OCI-LY7 (cell line): Measurements from ENCODE around the gene ZBTB32. TPM values are rescaled to one million over a fixed set of nuclear protein-coding genes. Genes with fewer than 3 reads are reported as not detected.

Source experiments
- BruUV-seq: library from RNA; stranded (reverse); fragments of 400-500 nt; replicated peaks from 2 replicates; lab custom pipeline; 2021; lab: Mats Ljungman, UMichigan
- CTCF ChIA-PET: fragments of 300-600 bp; sonication (Branson Sonifier 250); formaldehyde crosslinking; loops from one replicate; lab custom pipeline; 2022; ENCODE audit warnings: antibody characterized with exemption; ENCODE audit not compliant: unreplicated experiment; lab: Charles Lee
- POLR2A ChIA-PET: fragments of 300-600 bp; sonication (Branson Sonifier 250); formaldehyde crosslinking; loops from one replicate; lab custom pipeline; 2022; ENCODE audit warnings: antibody characterized with exemption; lab: Charles Lee
- DNase-seq: peaks from one replicate; pipeline ENCODE4 v3.0.0-alpha.2; 2015; ENCODE audit warnings: low spot score
- H2AFZ ChIP-seq: fragments of 200-600 bp; sonication (generic), shearing (Covaris generic); 2 replicates; pipeline ENCODE4 v1.6.1; 2014; ENCODE audit warnings: mild to moderate bottlenecking, antibody characterized with exemption, low read length, moderate library complexity
- H3K27ac ChIP-seq: fragments of 200-600 bp; sonication (generic); 2 replicates; pipeline ENCODE4 v1.5.1; 2014; ENCODE audit warnings: mixed run types, low read depth, mild to moderate bottlenecking, moderate library complexity, low read length, inconsistent platforms; ENCODE audit not compliant: poor library complexity, severe bottlenecking
- H3K36me3 ChIP-seq: fragments of 200-600 bp; sonication (generic); 2 replicates; pipeline ENCODE4 v1.6.1; 2014; ENCODE audit warnings: mild to moderate bottlenecking, antibody characterized with exemption, low read length, moderate library complexity, mixed read lengths; ENCODE audit not compliant: insufficient read depth
- H3K4me1 ChIP-seq: fragments of 200-600 bp; sonication (generic); 2 replicates; pipeline ENCODE4 v1.5.1; 2014; ENCODE audit warnings: mild to moderate bottlenecking, low read length; ENCODE audit not compliant: insufficient read depth, poor library complexity, severe bottlenecking
- H3K4me2 ChIP-seq: fragments of 200-600 bp; sonication (generic); 2 replicates; pipeline ENCODE4 v1.6.1; 2014; ENCODE audit warnings: mild to moderate bottlenecking, low read length
- H3K4me3 ChIP-seq: fragments of 200-600 bp; sonication (generic); 2 replicates; pipeline ENCODE4 v1.5.1; 2014; ENCODE audit warnings: mild to moderate bottlenecking, low read depth, low read length; ENCODE audit not compliant: poor library complexity, severe bottlenecking
- H3K79me2 ChIP-seq: fragments of 200-600 bp; sonication (generic); 2 replicates; pipeline ENCODE4 v1.6.1; 2016; ENCODE audit warnings: low read depth, mild to moderate bottlenecking, low read length, moderate library complexity, mixed read lengths; ENCODE audit not compliant: insufficient read depth
- H3K9me2 ChIP-seq: fragments of 200-600 bp; sonication (generic); 2 replicates; pipeline ENCODE4 v1.6.1; 2016; ENCODE audit warnings: mild to moderate bottlenecking, low read length, mixed read lengths; ENCODE audit not compliant: insufficient read depth
- H3K9me3 ChIP-seq: fragments of 200-600 bp; sonication (generic); 2 replicates; pipeline ENCODE4 v1.6.1; 2014; ENCODE audit warnings: mild to moderate bottlenecking, mixed run types, low read length, mixed read lengths
- H4K20me1 ChIP-seq: fragments of 200-600 bp; sonication (generic); 2 replicates; pipeline ENCODE4 v1.6.1; 2014; ENCODE audit warnings: mild to moderate bottlenecking, antibody characterized with exemption, low read length, moderate library complexity, mixed read lengths; ENCODE audit not compliant: insufficient read depth
- EZH2phosphoT487 ChIP-seq: fragments of 200-600 bp; sonication (generic); IDR thresholded peaks from 2 replicates; pipeline ENCODE4 v1.6.1; 2018; ENCODE audit warnings: low read depth, borderline replicate concordance, mild to moderate bottlenecking, mixed run types, antibody characterized with exemption, low read length, moderate library complexity, mixed read lengths
- intact Hi-C: fragments of 100-400 bp; cut with micrococcal nuclease; formaldehyde crosslinking; loops from one replicate; pipeline ENCODE4 v1.10.0; 2022; ENCODE audit not compliant: unreplicated experiment
- total RNA-seq, 2 experiments: library from RNA; depleted of rRNA in 1 of 2; stranded (reverse); fragments of >200 nt in 1 of 2; shearing (Covaris generic) in 1 of 2; gene quantifications; 2 replicates each; pipeline ENCODE4 v1.2.3, GENCODE V29; 2014 to 2022
- TF ChIP-seq, protein P1 (sequence below): fragments of 200-600 bp; sonication (generic); conservative IDR thresholded peaks from 2 replicates; pipeline ENCODE4 v1.5.1; 2014; ENCODE audit warnings: mild to moderate bottlenecking, antibody characterized with exemption, low read length, moderate library complexity, mixed read lengths

ZBTB32 gene
- total RNA-seq, 2 experiments from 2014 or later: not detected

GRCh38 chr19:35738887-35739229 is 34.5 kb downstream of the ZBTB32 start:
- Histone ChIP-seq H3K4me1 (peaks cover 46% of the 10 kb centered on the region), H2AFZ (no peak overlapping the region), H3K36me3 (peaks cover 58% of the 10 kb centered on the region), H3K27ac (no peak overlapping the region), H3K4me2 (no peak overlapping the region), H3K4me3 (no peak overlapping the region), H3K79me2 (no peaks in the 10 kb centered on the region; the same call in 1 of the 2 replicates), H3K9me3 (no peaks in the 10 kb centered on the region), H3K9me2 (no peaks in the 10 kb centered on the region), H4K20me1 (no peaks in the 10 kb centered on the region)
- intact Hi-C loops: no loop called here
- BruUV-seq: no TSS peak
- ChIA-PET CTCF (no interaction called here), POLR2A (no interaction called here)
- no peak for DNase-seq
- TF ChIP-seq, protein P1, sequence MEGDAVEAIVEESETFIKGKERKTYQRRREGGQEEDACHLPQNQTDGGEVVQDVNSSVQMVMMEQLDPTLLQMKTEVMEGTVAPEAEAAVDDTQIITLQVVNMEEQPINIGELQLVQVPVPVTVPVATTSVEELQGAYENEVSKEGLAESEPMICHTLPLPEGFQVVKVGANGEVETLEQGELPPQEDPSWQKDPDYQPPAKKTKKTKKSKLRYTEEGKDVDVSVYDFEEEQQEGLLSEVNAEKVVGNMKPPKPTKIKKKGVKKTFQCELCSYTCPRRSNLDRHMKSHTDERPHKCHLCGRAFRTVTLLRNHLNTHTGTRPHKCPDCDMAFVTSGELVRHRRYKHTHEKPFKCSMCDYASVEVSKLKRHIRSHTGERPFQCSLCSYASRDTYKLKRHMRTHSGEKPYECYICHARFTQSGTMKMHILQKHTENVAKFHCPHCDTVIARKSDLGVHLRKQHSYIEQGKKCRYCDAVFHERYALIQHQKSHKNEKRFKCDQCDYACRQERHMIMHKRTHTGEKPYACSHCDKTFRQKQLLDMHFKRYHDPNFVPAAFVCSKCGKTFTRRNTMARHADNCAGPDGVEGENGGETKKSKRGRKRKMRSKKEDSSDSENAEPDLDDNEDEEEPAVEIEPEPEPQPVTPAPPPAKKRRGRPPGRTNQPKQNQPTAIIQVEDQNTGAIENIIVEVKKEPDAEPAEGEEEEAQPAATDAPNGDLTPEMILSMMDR: no peak
- TF ChIP-seq EZH2phosphoT487: no peak

GRCh38 chr19:35739275-35740107 is 35.1 kb downstream of the ZBTB32 start:
- no peak for DNase-seq
- H3K9me2 ChIP-seq: no peaks in the 10 kb centered on the region
- H3K79me2 ChIP-seq: no peaks in the 10 kb centered on the region; the same call in 1 of the 2 replicates
- H3K4me3 ChIP-seq: peak overlapping the region; percentile 69
- intact Hi-C loops: loop anchor here (1.0 to 10.0 kb wide), 4 partner anchors 22 to 1305 kb away; partner anchors contain the start of genes ARHGAP33, HCST and NFKBID
- no peak overlapping the region for H3K27ac ChIP-seq
- H3K4me1 ChIP-seq: peaks cover 52% of the 10 kb centered on the region
- H4K20me1 ChIP-seq: no peaks in the 10 kb centered on the region
- no peak overlapping the region for H2AFZ ChIP-seq
- no peaks in the 10 kb centered on the region for H3K9me3 ChIP-seq
- no TSS peak for BruUV-seq
- H3K36me3 ChIP-seq: peaks cover 53% of the 10 kb centered on the region
- ChIA-PET CTCF (no interaction called here), POLR2A (interaction anchor here (0.6 kb wide), 1 partner anchor 1108 kb away, joined by 3 read pairs; no protein-coding TSS in a partner anchor)
- TF ChIP-seq, protein P1: no peak
- no peak for TF ChIP-seq EZH2phosphoT487
- peak overlapping the region; percentile 84 for H3K4me2 ChIP-seq

DNA sequence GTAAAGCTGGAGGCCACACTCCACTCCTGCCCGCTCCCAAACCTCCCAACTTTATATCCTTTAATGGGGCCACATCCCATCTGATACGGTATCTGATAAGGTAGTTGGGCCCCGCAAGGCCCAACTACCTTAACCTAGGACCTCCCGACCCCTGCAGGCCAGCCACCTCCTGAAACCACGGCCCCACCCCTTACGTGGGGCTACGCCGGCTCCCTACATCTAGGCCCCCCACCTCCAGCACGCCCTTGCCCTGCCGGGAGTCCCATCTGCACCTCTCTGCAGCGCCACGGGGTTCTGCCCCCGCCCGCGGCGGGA is 35.7 kb downstream of the ZBTB32 start:
- CTCF ChIA-PET: no interaction called here
- TF ChIP-seq, protein P1: no peak
- no peak for TF ChIP-seq EZH2phosphoT487
- no peak for DNase-seq
- POLR2A ChIA-PET: interaction anchor here (0.6 to 1.1 kb wide), 4 partner anchors 21 to 1109 kb away, joined by 3 to 7 read pairs (median 3); partner anchors contain the start of gene COX6B1
- intact Hi-C loops: loop anchor here (1.0 to 10.0 kb wide), 4 partner anchors 23 to 1305 kb away; partner anchors contain the start of genes ARHGAP33, HCST and NFKBID
- no peaks in the 10 kb centered on the region for H3K9me3 ChIP-seq
- no TSS peak for BruUV-seq
- peak overlapping the region; percentile 69 for H3K4me3 ChIP-seq
- peaks cover 47% of the 10 kb centered on the region for H3K36me3 ChIP-seq
- no peaks in the 10 kb centered on the region for H4K20me1 ChIP-seq
- no peaks in the 10 kb centered on the region for H3K9me2 ChIP-seq
- peak overlapping the region; percentile 86 for H3K27ac ChIP-seq
- H3K4me2 ChIP-seq: peak overlapping the region; percentile 84
- H3K4me1 ChIP-seq: peaks cover 52% of the 10 kb centered on the region
- no peaks in the 10 kb centered on the region; the same call in 1 of the 2 replicates for H3K79me2 ChIP-seq
- H2AFZ ChIP-seq: peak overlapping the region; percentile 50; the same call in 1 of the 2 replicates
